ENCODE measurements around the gene SHKBP1.

The SHKBP1 gene

GRCh38 chr19:40567040-40567749, 9.5 kb upstream of the SHKBP1 start:
- H3K27ac Mint-ChIP-seq = peak overlapping the region; percentile 37
- peaks cover 61% of the 10 kb centered on the region for H3K27me3 Mint-ChIP-seq
- intact Hi-C loops (cut with micrococcal nuclease) = loop anchor here (2.0 kb wide), 1 partner anchor 38 kb away; no protein-coding TSS in a partner anchor
- peak overlapping the region; percentile 72 for H3K4me3 Mint-ChIP-seq
- H3K4me1 Mint-ChIP-seq (ENCODE audit: low read depth) = peaks cover 32% of the 10 kb centered on the region
- no peaks in the 10 kb centered on the region for H3K36me3 Mint-ChIP-seq (ENCODE audit: low read depth)
- no peaks in the 10 kb centered on the region for H3K9me3 Mint-ChIP-seq

GRCh38 chr19:40567750-40568494, 8.8 kb upstream of the SHKBP1 start:
- H3K27ac Mint-ChIP-seq = peak overlapping the region; percentile 37
- peaks cover 32% of the 10 kb centered on the region for H3K4me1 Mint-ChIP-seq (ENCODE audit: low read depth)
- H3K4me3 Mint-ChIP-seq = peak overlapping the region; percentile 72
- intact Hi-C loops (cut with micrococcal nuclease) = loop anchor here (2.0 kb wide), 1 partner anchor 39 kb away; no protein-coding TSS in a partner anchor
- H3K9me3 Mint-ChIP-seq = no peaks in the 10 kb centered on the region
- no peaks in the 10 kb centered on the region for H3K36me3 Mint-ChIP-seq (ENCODE audit: low read depth)
- peaks cover 61% of the 10 kb centered on the region for H3K27me3 Mint-ChIP-seq

- intact Hi-C loops (cut with micrococcal nuclease) = loop anchor here (5.0 to 10.0 kb wide), 2 partner anchors 42 to 106 kb away; partner anchors contain the start of genes BLVRB and SPTBN4
- H3K4me1 Mint-ChIP-seq (ENCODE audit: low read depth) = peaks cover 35% of the 10 kb centered on the region
- H3K36me3 Mint-ChIP-seq (ENCODE audit: low read depth) = no peaks in the 10 kb centered on the region
- no peaks in the 10 kb centered on the region for H3K9me3 Mint-ChIP-seq
- peak overlapping the region; percentile 68 for H3K4me3 Mint-ChIP-seq
- H3K27ac Mint-ChIP-seq = peak overlapping the region; percentile 47
- peaks cover 42% of the 10 kb centered on the region for H3K27me3 Mint-ChIP-seq
These were observed 6.2 kb upstream of the SHKBP1 start for GRCh38 chr19:40570313-40571004.

- Mint-ChIP-seq H3K27ac (peak overlapping the region; percentile 47), H3K9me3 (no peaks in the 10 kb centered on the region), H3K4me1 (ENCODE audit: low read depth) (peaks cover 40% of the 10 kb centered on the region), H3K4me3 (peak overlapping the region; percentile 24), H3K36me3 (ENCODE audit: low read depth) (no peaks in the 10 kb centered on the region), H3K27me3 (peaks cover 37% of the 10 kb centered on the region)
- intact Hi-C loops (cut with micrococcal nuclease) = loop anchor here (5.0 to 10.0 kb wide), 2 partner anchors 41 to 106 kb away; partner anchors contain the start of genes BLVRB and SPTBN4
These were observed 5.7 kb upstream of the SHKBP1 start for GRCh38 chr19:40571005-40571318.

- Mint-ChIP-seq H3K4me3 (no peak overlapping the region), H3K36me3 (ENCODE audit: low read depth) (no peaks in the 10 kb centered on the region), H3K27ac (peak overlapping the region; percentile 21), H3K27me3 (peaks cover 27% of the 10 kb centered on the region), H3K9me3 (no peaks in the 10 kb centered on the region), H3K4me1 (ENCODE audit: low read depth) (peaks cover 43% of the 10 kb centered on the region)
- intact Hi-C loops (cut with micrococcal nuclease) = loop anchor here (5.0 to 10.0 kb wide), 2 partner anchors 40 to 107 kb away; partner anchors contain the start of genes BLVRB and SPTBN4
These were observed 4.7 kb upstream of the SHKBP1 start for GRCh38 chr19:40571831-40572495.

GRCh38 chr19:40575326-40575725, 1.3 kb upstream of the SHKBP1 start:
- H3K27me3 Mint-ChIP-seq = no peaks in the 10 kb centered on the region
- H3K9me3 Mint-ChIP-seq = no peaks in the 10 kb centered on the region
- H3K4me3 Mint-ChIP-seq = peak overlapping the region; percentile 7
- peak overlapping the region; percentile 86 for H3K27ac Mint-ChIP-seq
- intact Hi-C loops (cut with micrococcal nuclease) = loop anchor here (10.0 kb wide), 1 partner anchor 111 kb away; the partner anchor contains the start of genes BLVRB and SPTBN4
- H3K4me1 Mint-ChIP-seq (ENCODE audit: low read depth) = peaks cover 40% of the 10 kb centered on the region
- H3K36me3 Mint-ChIP-seq (ENCODE audit: low read depth) = peaks cover 24% of the 10 kb centered on the region

- Mint-ChIP-seq H3K9me3 (no peaks in the 10 kb centered on the region), H3K4me1 (ENCODE audit: low read depth) (peaks cover 42% of the 10 kb centered on the region), H3K27ac (peak overlapping the region; percentile 86), H3K36me3 (ENCODE audit: low read depth) (peaks cover 32% of the 10 kb centered on the region), H3K27me3 (no peaks in the 10 kb centered on the region), H3K4me3 (peak overlapping the region; percentile 87)
- intact Hi-C loops (cut with micrococcal nuclease) = loop anchor here (10.0 kb wide), 1 partner anchor 111 kb away; the partner anchor contains the start of genes BLVRB and SPTBN4
These were observed 505 bp upstream of the SHKBP1 start for GRCh38 chr19:40576151-40576584.

GRCh38 chr19:40578442-40578908, 1.8 kb downstream of the SHKBP1 start:
- Mint-ChIP-seq H3K9me3 (no peaks in the 10 kb centered on the region), H3K27me3 (no peaks in the 10 kb centered on the region), H3K4me1 (ENCODE audit: low read depth) (peaks cover 57% of the 10 kb centered on the region), H3K4me3 (peak overlapping the region; percentile 57), H3K27ac (peak overlapping the region; percentile 86), H3K36me3 (ENCODE audit: low read depth) (peaks cover 55% of the 10 kb centered on the region)
- intact Hi-C loops (cut with micrococcal nuclease) = loop anchor here (10.0 kb wide), 1 partner anchor 114 kb away; the partner anchor contains the start of genes BLVRB and SPTBN4

- Mint-ChIP-seq H3K9me3 (no peaks in the 10 kb centered on the region), H3K27ac (peak overlapping the region; percentile 87), H3K36me3 (ENCODE audit: low read depth) (peaks cover 77% of the 10 kb centered on the region), H3K27me3 (no peaks in the 10 kb centered on the region), H3K4me1 (ENCODE audit: low read depth) (peaks cover 68% of the 10 kb centered on the region), H3K4me3 (peak overlapping the region; percentile 61)
- intact Hi-C loops (cut with micrococcal nuclease) = no loop called here
These were observed 3.9 kb downstream of the SHKBP1 start for GRCh38 chr19:40580619-40581018.

- peaks cover 72% of the 10 kb centered on the region for H3K4me1 Mint-ChIP-seq (ENCODE audit: low read depth)
- intact Hi-C loops (cut with micrococcal nuclease) = no loop called here
- H3K4me3 Mint-ChIP-seq = no peak overlapping the region
- peak overlapping the region; percentile 64 for H3K27ac Mint-ChIP-seq
- peaks cover 86% of the 10 kb centered on the region for H3K36me3 Mint-ChIP-seq (ENCODE audit: low read depth)
- H3K27me3 Mint-ChIP-seq = no peaks in the 10 kb centered on the region
- no peaks in the 10 kb centered on the region for H3K9me3 Mint-ChIP-seq
These were observed 4.9 kb downstream of the SHKBP1 start for GRCh38 chr19:40581531-40581930.

GRCh38 chr19:40582467-40582866, 5.8 kb downstream of the SHKBP1 start:
- Mint-ChIP-seq H3K4me1 (ENCODE audit: low read depth) (peaks cover 77% of the 10 kb centered on the region), H3K9me3 (no peaks in the 10 kb centered on the region), H3K36me3 (ENCODE audit: low read depth) (peaks cover 94% of the 10 kb centered on the region), H3K27ac (peak overlapping the region; percentile 64), H3K27me3 (no peaks in the 10 kb centered on the region), H3K4me3 (no peak overlapping the region)
- intact Hi-C loops (cut with micrococcal nuclease) = no loop called here

GRCh38 chr19:40583283-40583682, 6.6 kb downstream of the SHKBP1 start:
- Mint-ChIP-seq H3K9me3 (no peaks in the 10 kb centered on the region), H3K4me1 (ENCODE audit: low read depth) (peaks cover 75% of the 10 kb centered on the region), H3K27ac (peak overlapping the region; percentile 31), H3K4me3 (no peak overlapping the region), H3K36me3 (ENCODE audit: low read depth) (peaks cover 94% of the 10 kb centered on the region), H3K27me3 (no peaks in the 10 kb centered on the region)
- intact Hi-C loops (cut with micrococcal nuclease) = no loop called here

GRCh38 chr19:40584007-40584406, 7.3 kb downstream of the SHKBP1 start:
- peaks cover 73% of the 10 kb centered on the region for H3K4me1 Mint-ChIP-seq (ENCODE audit: low read depth)
- H3K4me3 Mint-ChIP-seq = no peak overlapping the region
- H3K9me3 Mint-ChIP-seq = no peaks in the 10 kb centered on the region
- H3K27ac Mint-ChIP-seq = peak overlapping the region; percentile 31
- intact Hi-C loops (cut with micrococcal nuclease) = no loop called here
- no peaks in the 10 kb centered on the region for H3K27me3 Mint-ChIP-seq
- peaks cover 95% of the 10 kb centered on the region for H3K36me3 Mint-ChIP-seq (ENCODE audit: low read depth)

All from dendritic cell treated with granulocyte-macrophage colony-stimulating factor and Interleukin-4, amounts not matched to agents 40 ng/mL and 50 ng/mL, for 4 days (primary cell).